Measurements from ENCODE around the gene CR1L.

CR1L gene

DNA sequence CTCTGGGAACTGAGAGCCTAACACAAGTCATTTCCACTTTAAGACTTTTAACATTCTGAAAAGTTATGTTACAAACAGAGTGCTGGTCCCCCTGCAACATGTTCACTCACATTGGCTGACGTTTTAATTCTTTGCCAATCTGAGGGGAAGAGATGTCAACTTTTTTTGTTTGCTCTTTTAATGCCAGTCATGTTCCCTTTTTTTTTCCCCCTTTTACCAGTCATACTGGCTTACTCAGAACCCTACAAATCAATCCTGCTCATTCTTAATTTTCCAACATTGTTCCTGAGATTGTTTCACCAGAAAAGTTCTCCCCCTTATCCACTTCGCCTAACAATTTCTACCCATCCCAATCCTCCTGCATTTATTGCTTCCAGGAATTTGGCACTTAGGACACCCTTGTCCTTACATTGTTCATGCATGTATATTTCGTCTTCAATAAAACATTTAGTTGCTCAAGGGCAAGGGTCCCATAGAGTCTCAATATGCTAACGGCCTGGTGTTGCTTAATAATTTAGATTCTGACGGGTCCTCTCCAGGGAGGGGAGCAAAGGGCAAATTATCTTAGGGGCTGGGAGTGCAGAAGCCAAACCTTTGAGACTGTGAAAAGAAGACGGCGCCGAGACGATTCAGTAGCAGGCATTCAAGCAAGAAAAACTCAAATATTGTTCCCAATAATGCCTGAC is 624 bp upstream of the CR1L start:
- no peak for TF ChIP-seq TOX (CRISPR knock-in tag; IDR thresholded peaks at IDR 0.05; ENCODE audit: borderline replicate concordance)
- no peak for TF ChIP-seq ZNF70 (CRISPR knock-in tag; IDR thresholded peaks at IDR 0.05)
- no peak for TF ChIP-seq ZFP30 (CRISPR knock-in tag; IDR thresholded peaks at IDR 0.05)
- no peak for TF ChIP-seq BACH2 (CRISPR knock-in tag; IDR thresholded peaks at IDR 0.05; ENCODE audit: borderline replicate concordance)
- TF ChIP-seq CSDC2 (CRISPR knock-in tag; IDR thresholded peaks at IDR 0.05) = no peak
- no peak for TF ChIP-seq TCF4 (CRISPR knock-in tag; IDR thresholded peaks at IDR 0.05; ENCODE audit: borderline replicate concordance)
- TF ChIP-seq PPARA (CRISPR knock-in tag; IDR thresholded peaks at IDR 0.05; ENCODE audit: borderline replicate concordance) = no peak
- TF ChIP-seq, protein P1, sequence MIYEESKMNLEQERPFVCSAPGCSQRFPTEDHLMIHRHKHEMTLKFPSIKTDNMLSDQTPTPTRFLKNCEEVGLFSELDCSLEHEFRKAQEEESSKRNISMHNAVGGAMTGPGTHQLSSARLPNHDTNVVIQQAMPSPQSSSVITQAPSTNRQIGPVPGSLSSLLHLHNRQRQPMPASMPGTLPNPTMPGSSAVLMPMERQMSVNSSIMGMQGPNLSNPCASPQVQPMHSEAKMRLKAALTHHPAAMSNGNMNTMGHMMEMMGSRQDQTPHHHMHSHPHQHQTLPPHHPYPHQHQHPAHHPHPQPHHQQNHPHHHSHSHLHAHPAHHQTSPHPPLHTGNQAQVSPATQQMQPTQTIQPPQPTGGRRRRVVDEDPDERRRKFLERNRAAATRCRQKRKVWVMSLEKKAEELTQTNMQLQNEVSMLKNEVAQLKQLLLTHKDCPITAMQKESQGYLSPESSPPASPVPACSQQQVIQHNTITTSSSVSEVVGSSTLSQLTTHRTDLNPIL (CRISPR knock-in tag; IDR thresholded peaks at IDR 0.05; ENCODE audit: low read depth) = no peak
- no peak for TF ChIP-seq RARB (CRISPR knock-in tag; IDR thresholded peaks at IDR 0.05)
- no peak for TF ChIP-seq ISL1 (CRISPR knock-in tag; IDR thresholded peaks at IDR 0.05)
- no peak for TF ChIP-seq OSR1 (CRISPR knock-in tag; IDR thresholded peaks at IDR 0.05)
- no peak for TF ChIP-seq ZNF8 (CRISPR knock-in tag; IDR thresholded peaks at IDR 0.05)
- TF ChIP-seq, protein P2, sequence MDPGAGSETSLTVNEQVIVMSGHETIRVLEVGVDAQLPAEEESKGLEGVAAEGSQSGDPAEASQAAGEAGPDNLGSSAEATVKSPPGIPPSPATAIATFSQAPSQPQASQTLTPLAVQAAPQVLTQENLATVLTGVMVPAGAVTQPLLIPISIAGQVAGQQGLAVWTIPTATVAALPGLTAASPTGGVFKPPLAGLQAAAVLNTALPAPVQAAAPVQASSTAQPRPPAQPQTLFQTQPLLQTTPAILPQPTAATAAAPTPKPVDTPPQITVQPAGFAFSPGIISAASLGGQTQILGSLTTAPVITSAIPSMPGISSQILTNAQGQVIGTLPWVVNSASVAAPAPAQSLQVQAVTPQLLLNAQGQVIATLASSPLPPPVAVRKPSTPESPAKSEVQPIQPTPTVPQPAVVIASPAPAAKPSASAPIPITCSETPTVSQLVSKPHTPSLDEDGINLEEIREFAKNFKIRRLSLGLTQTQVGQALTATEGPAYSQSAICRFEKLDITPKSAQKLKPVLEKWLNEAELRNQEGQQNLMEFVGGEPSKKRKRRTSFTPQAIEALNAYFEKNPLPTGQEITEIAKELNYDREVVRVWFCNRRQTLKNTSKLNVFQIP (CRISPR knock-in tag; IDR thresholded peaks at IDR 0.05; ENCODE audit: borderline replicate concordance, low read depth) = no peak

GRCh38 chr1:207645635-207646081 is 725 bp downstream of the CR1L start:
- ATAC-seq = peak; percentile 48
- TF ChIP-seq TOX (CRISPR knock-in tag; IDR thresholded peaks at IDR 0.05; ENCODE audit: borderline replicate concordance) (no peak), ARNTL (CRISPR knock-in tag; IDR thresholded peaks at IDR 0.05; ENCODE audit: borderline replicate concordance, low read depth) (no peak), ZNF8 (CRISPR knock-in tag; IDR thresholded peaks at IDR 0.05) (no peak), ZFP30 (CRISPR knock-in tag; IDR thresholded peaks at IDR 0.05) (no peak), SNAI2 (CRISPR knock-in tag; IDR thresholded peaks at IDR 0.05) (no peak), GLIS3 (CRISPR knock-in tag; IDR thresholded peaks at IDR 0.05) (no peak), OSR1 (CRISPR knock-in tag; IDR thresholded peaks at IDR 0.05) (no peak), ZC3H10 (CRISPR knock-in tag; IDR thresholded peaks at IDR 0.05) (no peak), PPARA (CRISPR knock-in tag; IDR thresholded peaks at IDR 0.05; ENCODE audit: borderline replicate concordance) (no peak), ISL1 (CRISPR knock-in tag; IDR thresholded peaks at IDR 0.05) (no peak), CSDC2 (CRISPR knock-in tag; IDR thresholded peaks at IDR 0.05) (no peak), RARB (CRISPR knock-in tag; IDR thresholded peaks at IDR 0.05) (no peak), ESRRG (CRISPR knock-in tag; IDR thresholded peaks at IDR 0.05) (no peak), ZNF565 (CRISPR knock-in tag; conservative IDR thresholded peaks at IDR 0.05; ENCODE audit: low read depth) (no peak)
- TF ChIP-seq, protein P1 (CRISPR knock-in tag; IDR thresholded peaks at IDR 0.05; ENCODE audit: low read depth) = no peak
- TF ChIP-seq, protein P3, sequence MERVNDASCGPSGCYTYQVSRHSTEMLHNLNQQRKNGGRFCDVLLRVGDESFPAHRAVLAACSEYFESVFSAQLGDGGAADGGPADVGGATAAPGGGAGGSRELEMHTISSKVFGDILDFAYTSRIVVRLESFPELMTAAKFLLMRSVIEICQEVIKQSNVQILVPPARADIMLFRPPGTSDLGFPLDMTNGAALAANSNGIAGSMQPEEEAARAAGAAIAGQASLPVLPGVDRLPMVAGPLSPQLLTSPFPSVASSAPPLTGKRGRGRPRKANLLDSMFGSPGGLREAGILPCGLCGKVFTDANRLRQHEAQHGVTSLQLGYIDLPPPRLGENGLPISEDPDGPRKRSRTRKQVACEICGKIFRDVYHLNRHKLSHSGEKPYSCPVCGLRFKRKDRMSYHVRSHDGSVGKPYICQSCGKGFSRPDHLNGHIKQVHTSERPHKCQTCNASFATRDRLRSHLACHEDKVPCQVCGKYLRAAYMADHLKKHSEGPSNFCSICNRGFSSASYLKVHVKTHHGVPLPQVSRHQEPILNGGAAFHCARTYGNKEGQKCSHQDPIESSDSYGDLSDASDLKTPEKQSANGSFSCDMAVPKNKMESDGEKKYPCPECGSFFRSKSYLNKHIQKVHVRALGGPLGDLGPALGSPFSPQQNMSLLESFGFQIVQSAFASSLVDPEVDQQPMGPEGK (CRISPR knock-in tag; IDR thresholded peaks at IDR 0.05; ENCODE audit: borderline replicate concordance) = no peak
- TF ChIP-seq, protein P4, sequence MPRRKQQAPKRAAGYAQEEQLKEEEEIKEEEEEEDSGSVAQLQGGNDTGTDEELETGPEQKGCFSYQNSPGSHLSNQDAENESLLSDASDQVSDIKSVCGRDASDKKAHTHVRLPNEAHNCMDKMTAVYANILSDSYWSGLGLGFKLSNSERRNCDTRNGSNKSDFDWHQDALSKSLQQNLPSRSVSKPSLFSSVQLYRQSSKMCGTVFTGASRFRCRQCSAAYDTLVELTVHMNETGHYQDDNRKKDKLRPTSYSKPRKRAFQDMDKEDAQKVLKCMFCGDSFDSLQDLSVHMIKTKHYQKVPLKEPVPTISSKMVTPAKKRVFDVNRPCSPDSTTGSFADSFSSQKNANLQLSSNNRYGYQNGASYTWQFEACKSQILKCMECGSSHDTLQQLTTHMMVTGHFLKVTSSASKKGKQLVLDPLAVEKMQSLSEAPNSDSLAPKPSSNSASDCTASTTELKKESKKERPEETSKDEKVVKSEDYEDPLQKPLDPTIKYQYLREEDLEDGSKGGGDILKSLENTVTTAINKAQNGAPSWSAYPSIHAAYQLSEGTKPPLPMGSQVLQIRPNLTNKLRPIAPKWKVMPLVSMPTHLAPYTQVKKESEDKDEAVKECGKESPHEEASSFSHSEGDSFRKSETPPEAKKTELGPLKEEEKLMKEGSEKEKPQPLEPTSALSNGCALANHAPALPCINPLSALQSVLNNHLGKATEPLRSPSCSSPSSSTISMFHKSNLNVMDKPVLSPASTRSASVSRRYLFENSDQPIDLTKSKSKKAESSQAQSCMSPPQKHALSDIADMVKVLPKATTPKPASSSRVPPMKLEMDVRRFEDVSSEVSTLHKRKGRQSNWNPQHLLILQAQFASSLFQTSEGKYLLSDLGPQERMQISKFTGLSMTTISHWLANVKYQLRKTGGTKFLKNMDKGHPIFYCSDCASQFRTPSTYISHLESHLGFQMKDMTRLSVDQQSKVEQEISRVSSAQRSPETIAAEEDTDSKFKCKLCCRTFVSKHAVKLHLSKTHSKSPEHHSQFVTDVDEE (CRISPR knock-in tag; IDR thresholded peaks at IDR 0.05) = no peak
- TF ChIP-seq, protein P5, sequence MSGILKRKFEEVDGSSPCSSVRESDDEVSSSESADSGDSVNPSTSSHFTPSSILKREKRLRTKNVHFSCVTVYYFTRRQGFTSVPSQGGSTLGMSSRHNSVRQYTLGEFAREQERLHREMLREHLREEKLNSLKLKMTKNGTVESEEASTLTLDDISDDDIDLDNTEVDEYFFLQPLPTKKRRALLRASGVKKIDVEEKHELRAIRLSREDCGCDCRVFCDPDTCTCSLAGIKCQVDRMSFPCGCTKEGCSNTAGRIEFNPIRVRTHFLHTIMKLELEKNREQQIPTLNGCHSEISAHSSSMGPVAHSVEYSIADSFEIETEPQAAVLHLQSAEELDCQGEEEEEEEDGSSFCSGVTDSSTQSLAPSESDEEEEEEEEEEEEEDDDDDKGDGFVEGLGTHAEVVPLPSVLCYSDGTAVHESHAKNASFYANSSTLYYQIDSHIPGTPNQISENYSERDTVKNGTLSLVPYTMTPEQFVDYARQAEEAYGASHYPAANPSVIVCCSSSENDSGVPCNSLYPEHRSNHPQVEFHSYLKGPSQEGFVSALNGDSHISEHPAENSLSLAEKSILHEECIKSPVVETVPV (CRISPR knock-in tag; IDR thresholded peaks at IDR 0.05) = no peak
- TF ChIP-seq, protein P2 (CRISPR knock-in tag; IDR thresholded peaks at IDR 0.05; ENCODE audit: borderline replicate concordance, low read depth) = no peak

More for the DNA sequence above, 624 bp upstream of the CR1L start:
- no peak for ATAC-seq

Measured in SK-N-SH treated with all-trans-retinoic acid at 6 μM for 48 hours (cell line).